Peyer's patch (tissue), 4 donors: ENCODE results near the gene SMURF1.

Experiments
- CTCF ChIP-seq, 6 experiments: fragments of 450-650 bp in 4 of 6; fragments of 200-600 bp in 2 of 6; sonication (generic) in 1 of 6; IDR thresholded peaks; one replicate each; pipeline ENCODE4 v1.5.1; 2017 to 2019; ENCODE audit warnings: antibody characterized with exemption in 6 of 6, mild to moderate bottlenecking in 3 of 6, moderate library complexity in 1 of 6
- POLR2A ChIP-seq, 2 donors: fragments of 450-650 bp; IDR thresholded peaks; one replicate each; pipeline ENCODE4 v1.5.1; 2017; ENCODE audit warnings: antibody characterized with exemption in 2 of 2, mild to moderate bottlenecking in 2 of 2, moderate library complexity in 2 of 2

GRCh38 chr7:99090771-99091542 is 53.0 kb downstream of the SMURF1 start:
- TF ChIP-seq POLR2A (IDR thresholded peaks at IDR 0.05), result no peak
- TF ChIP-seq CTCF (IDR thresholded peaks at IDR 0.05), result no peak
